CD1c-positive myeloid dendritic cell (primary cell): ENCODE measurements around the gene ENTHD1.

Experiments used
- DNase-seq: peaks from one replicate; pipeline ENCODE4 v3.0.0-alpha.2; 2016; ENCODE audit errors: extremely low spot score

The ENTHD1 gene

DNA sequence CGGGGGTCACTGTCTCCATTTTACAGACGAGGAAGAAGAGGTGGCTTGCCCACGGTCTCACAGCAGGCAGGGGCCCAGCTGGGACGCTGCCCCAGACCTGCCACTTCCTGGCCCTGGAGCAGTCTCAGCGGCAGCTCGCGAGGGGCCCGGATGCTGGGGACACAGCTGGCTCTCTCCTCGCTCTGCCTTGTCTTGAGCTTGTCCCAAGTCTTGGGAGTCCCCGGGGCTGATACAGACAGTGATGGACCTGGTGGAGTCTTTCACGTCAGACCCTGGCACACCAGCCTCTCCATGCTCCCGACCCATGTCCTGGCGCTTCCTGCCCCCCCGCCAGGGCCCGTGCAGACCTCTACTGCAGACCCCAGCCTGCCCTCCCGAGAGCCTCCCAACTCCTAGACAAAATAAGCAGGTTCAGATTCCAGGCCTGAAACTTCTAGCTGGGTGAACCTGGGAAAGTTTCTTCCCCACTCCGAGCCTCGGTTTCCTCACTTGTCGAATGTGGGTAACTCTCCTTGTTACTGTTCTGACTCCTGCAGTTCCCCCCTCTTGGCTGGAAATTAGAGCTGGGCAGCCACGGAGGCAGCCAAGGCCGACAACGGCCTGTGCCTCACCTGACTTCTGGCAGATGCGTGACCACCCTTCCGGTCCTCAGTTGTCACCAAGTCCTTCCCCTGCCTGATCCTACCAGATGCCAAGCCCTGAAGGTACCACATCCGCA lies 177.6 kb downstream of the ENTHD1 start:
- no peak for DNase-seq

- DNase-seq, result no peak
These were observed 179.2 kb downstream of the ENTHD1 start for GRCh38 chr22:39714321-39714720.

GRCh38 chr22:39713799-39714290 lies 179.7 kb downstream of the ENTHD1 start:
- DNase-seq, result no peak

DNA sequence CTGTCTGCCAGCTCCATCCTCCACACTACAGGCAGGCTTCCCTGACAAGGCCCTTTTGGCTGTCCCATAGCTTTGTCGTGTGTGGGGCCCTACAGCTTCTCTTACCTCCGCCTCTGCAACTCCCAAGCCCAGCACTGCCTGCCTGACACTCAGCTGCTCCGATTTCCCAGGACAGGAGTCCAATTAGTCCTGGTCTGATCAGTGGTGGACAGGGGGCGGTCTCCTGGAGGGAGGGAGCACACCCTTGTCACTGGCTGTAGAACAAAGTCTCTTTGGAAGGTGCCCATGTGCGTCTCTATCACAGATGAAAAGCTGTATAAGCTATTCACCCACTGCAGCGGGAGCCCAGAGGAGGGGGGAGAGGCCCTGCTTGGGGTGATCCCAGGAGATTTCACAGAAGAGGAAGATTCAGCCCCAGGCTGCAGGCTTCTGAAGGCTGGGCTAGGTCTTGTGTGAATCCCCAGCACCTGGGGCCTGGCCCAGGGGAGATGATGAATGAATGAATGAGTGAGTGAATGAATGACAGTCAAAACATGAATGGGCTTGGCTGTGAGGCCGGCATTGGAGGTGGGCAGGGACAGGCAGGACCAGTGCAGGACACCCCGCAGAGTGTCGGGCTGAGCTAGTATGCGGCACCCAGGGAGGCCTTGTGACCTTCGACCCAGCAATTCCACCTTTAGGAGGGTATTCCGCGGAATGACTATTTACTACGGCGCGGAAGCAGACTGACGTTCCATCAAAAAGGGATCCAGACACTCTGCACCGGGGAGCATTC lies 180.6 kb downstream of the ENTHD1 start:
- no peak for DNase-seq

DNA sequence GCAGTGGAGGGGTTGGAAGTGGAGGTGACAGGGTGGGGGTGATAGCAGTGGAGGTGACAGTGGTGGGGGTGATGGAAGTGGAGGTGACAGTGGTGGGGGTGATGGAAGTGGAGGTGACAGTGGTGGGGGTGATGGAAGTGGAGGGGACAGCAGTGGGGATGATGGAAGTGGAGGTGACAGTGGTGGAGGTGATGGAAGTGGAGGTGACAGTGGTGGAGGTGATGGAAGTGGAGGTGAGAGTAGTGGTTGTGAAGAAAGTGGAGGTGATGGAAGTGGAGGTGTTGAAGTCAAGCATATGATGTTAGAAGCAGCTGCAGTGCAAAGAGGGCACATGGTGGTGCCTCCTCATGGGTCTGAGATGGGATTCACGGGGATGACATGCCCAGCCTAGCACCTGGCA lies 181.5 kb downstream of the ENTHD1 start:
- DNase-seq, result no peak

DNA sequence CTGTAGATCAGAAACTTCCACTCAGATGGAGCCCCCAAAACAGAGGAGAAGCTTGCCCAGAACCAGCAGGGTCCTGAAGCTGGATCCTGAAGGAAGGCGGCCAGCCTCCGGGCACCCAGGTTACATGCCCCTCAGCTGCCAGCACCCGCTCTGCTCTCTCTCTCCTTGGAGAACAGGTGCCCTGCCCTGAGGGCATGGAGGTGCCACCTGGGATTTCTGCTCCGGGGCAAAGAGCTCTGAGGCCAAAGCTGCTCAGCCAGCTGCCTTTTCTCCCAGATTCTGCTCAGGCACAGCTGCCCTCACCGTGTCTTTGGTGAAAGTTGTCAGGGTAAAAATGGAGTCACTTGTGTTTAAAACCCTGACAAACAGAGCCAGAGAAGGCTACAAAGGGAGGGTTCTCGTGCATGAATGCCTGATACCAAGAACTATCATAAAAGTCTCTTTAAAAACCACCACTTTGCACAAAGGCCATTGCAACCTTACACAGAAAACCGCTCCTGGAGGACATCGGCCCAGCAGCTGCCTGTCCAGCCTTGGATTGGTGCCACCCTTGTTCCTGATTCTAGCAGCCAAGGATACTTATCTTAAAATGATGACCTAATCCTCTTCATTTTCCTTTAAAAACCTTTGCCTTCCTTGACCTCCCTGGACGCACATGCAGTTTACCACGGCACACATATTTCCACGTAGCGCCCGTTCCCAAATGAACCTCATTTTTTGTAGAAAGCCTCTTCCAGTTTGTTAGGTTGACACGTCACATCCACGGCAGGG lies 183.0 kb downstream of the ENTHD1 start:
- DNase-seq, result no peak

DNA sequence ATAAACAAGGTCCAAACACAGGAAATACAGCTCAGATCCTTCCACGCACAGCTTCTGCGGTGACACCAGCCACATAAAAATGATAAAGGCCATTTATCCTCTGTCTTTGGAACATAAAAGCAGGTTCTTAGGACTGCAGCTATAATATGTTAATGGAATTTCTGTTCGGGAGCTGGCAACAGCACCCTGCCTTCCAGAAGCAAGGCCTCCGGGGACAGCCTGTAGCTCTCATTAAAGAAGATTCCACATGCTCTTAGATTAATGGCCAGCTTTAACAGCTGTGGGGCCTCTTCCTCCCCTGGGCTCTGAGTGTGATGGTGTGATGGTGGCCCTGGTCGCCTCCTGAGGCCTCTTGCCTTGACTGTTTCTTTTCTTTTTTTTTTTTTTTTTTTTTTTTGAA lies 185.7 kb downstream of the ENTHD1 start:
- DNase-seq, result no peak

- no peak for DNase-seq
These were observed 186.2 kb downstream of the ENTHD1 start for GRCh38 chr22:39707351-39707750.

DNA sequence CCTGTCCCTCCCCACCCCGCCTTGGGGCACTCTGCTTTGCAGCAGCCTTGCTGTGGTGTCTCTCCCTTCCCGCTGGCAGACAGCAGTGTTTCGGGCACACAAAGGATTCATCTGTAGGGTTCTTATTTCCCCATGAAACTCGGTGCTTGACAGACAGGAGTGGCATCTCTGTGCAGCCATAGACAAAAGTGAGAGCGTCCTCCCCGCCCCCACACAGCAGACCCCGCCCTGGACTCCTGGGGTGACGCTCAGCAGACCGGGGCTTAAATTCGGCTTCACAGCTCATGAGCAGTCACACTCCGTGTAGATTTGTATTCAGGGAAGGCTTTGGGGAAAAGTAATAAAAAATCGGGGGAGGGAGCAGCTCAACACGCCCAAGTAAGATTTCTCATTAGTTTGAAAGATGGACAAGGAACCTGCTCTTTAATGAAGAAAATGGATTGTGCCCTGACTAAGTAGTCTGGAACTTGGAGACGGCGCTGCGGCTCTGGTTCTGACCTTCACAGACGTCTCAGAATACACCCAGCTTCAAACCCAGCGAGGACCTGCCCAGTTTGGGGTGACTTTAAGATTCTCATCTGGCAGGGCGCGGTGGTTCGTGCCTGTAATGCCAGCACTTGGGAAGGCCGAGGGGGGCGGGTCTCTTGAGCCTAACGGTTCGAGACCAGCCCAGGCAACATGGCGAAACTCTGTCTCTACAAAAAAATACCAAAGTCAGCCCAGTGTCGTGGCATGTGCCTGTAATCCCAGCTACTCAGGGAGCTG lies 187.0 kb downstream of the ENTHD1 start:
- DNase-seq, result no peak

- no peak for DNase-seq
These were observed 188.2 kb downstream of the ENTHD1 start for GRCh38 chr22:39705386-39705785.

- no peak for DNase-seq
These were observed 189.5 kb downstream of the ENTHD1 start for GRCh38 chr22:39703928-39704639.

- no peak for DNase-seq
These were observed 190.5 kb downstream of the ENTHD1 start for GRCh38 chr22:39703091-39703490.

DNA sequence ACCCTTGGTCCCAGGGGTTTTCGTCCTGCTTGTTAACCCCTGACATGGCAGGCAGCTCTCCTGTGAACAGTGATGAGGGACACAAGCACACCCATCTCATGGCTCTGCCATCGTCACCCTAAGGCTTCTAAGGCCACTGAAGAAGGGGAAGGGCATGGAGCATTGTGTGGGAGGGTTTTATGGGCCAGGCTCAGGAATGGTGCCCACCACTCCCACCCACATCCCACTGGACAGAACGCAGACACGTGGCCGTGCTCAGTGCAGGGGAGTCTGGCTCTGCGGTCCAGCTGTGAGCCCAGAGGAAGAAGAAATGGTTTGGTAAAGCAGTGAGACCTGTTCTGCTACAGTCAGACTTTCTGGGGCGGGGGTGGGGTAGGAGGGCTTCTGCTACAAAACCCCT lies 193.0 kb downstream of the ENTHD1 start:
- no peak for DNase-seq

GRCh38 chr22:39699631-39700360 lies 193.8 kb downstream of the ENTHD1 start:
- DNase-seq, result no peak

DNA sequence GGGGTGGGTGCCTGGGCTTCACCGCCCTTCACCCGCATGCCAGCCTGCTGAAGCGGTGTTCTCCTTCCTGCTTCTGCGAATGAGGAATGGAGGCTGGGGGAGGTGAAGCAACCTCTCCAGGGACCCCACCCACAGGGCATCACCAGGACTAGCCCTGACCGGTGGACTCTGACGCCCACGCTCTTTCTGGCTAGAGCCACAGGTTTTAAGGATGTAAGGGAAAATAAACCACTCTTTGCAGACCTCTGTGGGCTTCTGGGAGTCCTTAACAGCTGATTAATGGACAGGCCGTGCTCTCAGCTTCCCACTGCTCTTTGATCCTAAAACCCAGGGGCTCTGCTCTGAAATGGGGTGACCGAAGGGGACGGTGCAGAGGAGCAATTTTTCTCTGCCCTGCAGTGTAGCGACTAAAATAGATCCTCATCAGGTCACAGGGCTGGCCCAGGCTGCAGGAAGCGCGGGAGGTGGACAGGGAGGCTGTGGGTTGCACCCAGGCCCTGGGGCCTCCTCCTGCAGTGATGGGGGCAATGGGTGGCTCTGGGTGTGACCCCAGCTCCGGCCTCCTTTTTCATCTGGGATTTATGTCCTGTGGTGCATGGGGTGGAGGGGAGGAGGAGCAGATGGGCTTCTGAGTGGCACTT lies 195.7 kb downstream of the ENTHD1 start:
- DNase-seq, result no peak

GRCh38 chr22:39693943-39694500 lies 199.5 kb downstream of the ENTHD1 start:
- DNase-seq, result no peak
